ENCODE data around the gene SNCAIP.

SNCAIP gene

GRCh38 chr5:122431298-122431697 lies 119.3 kb downstream of the SNCAIP start:
- H3K4me2 ChIP-seq (ENCODE audit: insufficient read depth, low read length, poor library complexity, severe bottlenecking): no peak overlapping the region
- WGBS, 2 donors (ENCODE audit: extremely low coverage in 2 of 2, insufficient read length in 2 of 2, insufficient replicate concordance in 1 of 2): no CpG with 5 or more reads among the region's 1 CpG

GRCh38 chr5:122434205-122434970 lies 122.4 kb downstream of the SNCAIP start:
- H2BK5ac ChIP-seq (ENCODE audit: low read length): no peak overlapping the region
- no peak overlapping the region for H2BK15ac ChIP-seq (ENCODE audit: low read length)
- no peak overlapping the region for H3K14ac ChIP-seq (ENCODE audit: low read length)
- H4K91ac ChIP-seq (ENCODE audit: low read depth, low read length, poor library complexity): no peak overlapping the region
- H3K27ac ChIP-seq (replicated peaks; ENCODE audit: low read length): no peak overlapping the region
- H3K4ac ChIP-seq (ENCODE audit: low read length): no peak overlapping the region
- H3K79me1 ChIP-seq (ENCODE audit: low read depth, low read length): no peaks in the 10 kb centered on the region
- no peaks in the 10 kb centered on the region for H3K36me3 ChIP-seq (replicated peaks in 1 of 2; ENCODE audit: control insufficient read depth in 2 of 2, insufficient read depth in 2 of 2, low read length in 2 of 2)
- no peaks in the 10 kb centered on the region for H3K27me3 ChIP-seq (ENCODE audit: control insufficient read depth in 3 of 3, insufficient read depth in 3 of 3, low read depth in 1 of 3, low read length in 3 of 3)
- DNase-seq (ENCODE audit: low spot score): no peak
- H3K9ac ChIP-seq (ENCODE audit: low read depth, low read length, poor library complexity): no peak overlapping the region
- no peaks in the 10 kb centered on the region for H3K9me3 ChIP-seq (replicated peaks in 1 of 2; ENCODE audit: control insufficient read depth in 2 of 2, insufficient read depth in 1 of 2, low read depth in 1 of 2, low read length in 2 of 2)
- H3K18ac ChIP-seq (ENCODE audit: low read length): no peak overlapping the region
- no peak overlapping the region for H2AFZ ChIP-seq (ENCODE audit: low read length)
- no peak overlapping the region for H4K8ac ChIP-seq (ENCODE audit: low read depth, low read length)
- H3K4me2 ChIP-seq (ENCODE audit: insufficient read depth, low read length, poor library complexity, severe bottlenecking): no peak overlapping the region
- no peak overlapping the region for H2BK120ac ChIP-seq (ENCODE audit: low read depth, low read length)
- no peak overlapping the region for H2AK5ac ChIP-seq (ENCODE audit: low read depth, low read length)
- WGBS, 2 donors (ENCODE audit: extremely low coverage in 2 of 2, insufficient read length in 2 of 2, insufficient replicate concordance in 1 of 2): no CpG with 5 or more reads among the region's 5 CpGs
- no peak overlapping the region for H3K23ac ChIP-seq (ENCODE audit: low read depth, low read length, poor library complexity)
- H3K4me1 ChIP-seq (ENCODE audit: control insufficient read depth in 2 of 2, insufficient read depth in 1 of 2, low read depth in 1 of 2, low read length in 2 of 2): peaks cover 7 to 16% of the 10 kb centered on the region in 2 donors
- H3K4me3 ChIP-seq (ENCODE audit: low read length in 2 of 2): no peak overlapping the region
- H2BK12ac ChIP-seq (ENCODE audit: low read length): no peak overlapping the region

More at GRCh38 chr5:122431298-122431697, 119.3 kb downstream of the SNCAIP start:
- no peaks in the 10 kb centered on the region for H3K79me1 ChIP-seq (ENCODE audit: low read depth, low read length)
- no peak overlapping the region for H3K23ac ChIP-seq (ENCODE audit: low read depth, low read length, poor library complexity)
- H3K36me3 ChIP-seq (replicated peaks in 1 of 2; ENCODE audit: control insufficient read depth in 2 of 2, insufficient read depth in 2 of 2, low read length in 2 of 2): no peaks in the 10 kb centered on the region
- H2BK5ac ChIP-seq (ENCODE audit: low read length): no peak overlapping the region
- H3K18ac ChIP-seq (ENCODE audit: low read length): no peak overlapping the region
- no peak overlapping the region for H2AFZ ChIP-seq (ENCODE audit: low read length)
- no peak overlapping the region for H2BK15ac ChIP-seq (ENCODE audit: low read length)
- no peaks in the 10 kb centered on the region for H3K9me3 ChIP-seq (replicated peaks in 1 of 2; ENCODE audit: control insufficient read depth in 2 of 2, insufficient read depth in 1 of 2, low read depth in 1 of 2, low read length in 2 of 2)
- H2AK5ac ChIP-seq (ENCODE audit: low read depth, low read length): no peak overlapping the region
- no peak overlapping the region for H4K91ac ChIP-seq (ENCODE audit: low read depth, low read length, poor library complexity)
- DNase-seq (ENCODE audit: low spot score): no peak
- no peak overlapping the region for H3K9ac ChIP-seq (ENCODE audit: low read depth, low read length, poor library complexity)
- H3K27ac ChIP-seq (replicated peaks; ENCODE audit: low read length): no peak overlapping the region
- H3K4me3 ChIP-seq (ENCODE audit: low read length in 2 of 2): no peak overlapping the region
- H3K4ac ChIP-seq (ENCODE audit: low read length): no peak overlapping the region
- H2BK120ac ChIP-seq (ENCODE audit: low read depth, low read length): no peak overlapping the region
- no peak overlapping the region for H4K8ac ChIP-seq (ENCODE audit: low read depth, low read length)
- H3K4me1 ChIP-seq (ENCODE audit: control insufficient read depth in 2 of 2, insufficient read depth in 1 of 2, low read depth in 1 of 2, low read length in 2 of 2): peaks cover 7 to 16% of the 10 kb centered on the region in 2 donors
- no peak overlapping the region for H3K14ac ChIP-seq (ENCODE audit: low read length)
- no peak overlapping the region for H2BK12ac ChIP-seq (ENCODE audit: low read length)
- no peaks in the 10 kb centered on the region for H3K27me3 ChIP-seq (ENCODE audit: control insufficient read depth in 3 of 3, insufficient read depth in 3 of 3, low read depth in 1 of 3, low read length in 3 of 3)

- no peak overlapping the region for H3K4ac ChIP-seq (ENCODE audit: low read length)
- no peak overlapping the region for H4K91ac ChIP-seq (ENCODE audit: low read depth, low read length, poor library complexity)
- H2BK120ac ChIP-seq (ENCODE audit: low read depth, low read length): no peak overlapping the region
- no peak overlapping the region for H3K14ac ChIP-seq (ENCODE audit: low read length)
- DNase-seq (ENCODE audit: low spot score): no peak
- no peak overlapping the region for H3K9ac ChIP-seq (ENCODE audit: low read depth, low read length, poor library complexity)
- H3K27me3 ChIP-seq (ENCODE audit: control insufficient read depth in 3 of 3, insufficient read depth in 3 of 3, low read depth in 1 of 3, low read length in 3 of 3): no peaks in the 10 kb centered on the region
- no peak overlapping the region for H3K4me2 ChIP-seq (ENCODE audit: insufficient read depth, low read length, poor library complexity, severe bottlenecking)
- H3K4me3 ChIP-seq (ENCODE audit: low read length in 2 of 2): no peak overlapping the region
- no peak overlapping the region for H2AK5ac ChIP-seq (ENCODE audit: low read depth, low read length)
- H3K9me3 ChIP-seq (replicated peaks in 1 of 2; ENCODE audit: control insufficient read depth in 2 of 2, insufficient read depth in 1 of 2, low read depth in 1 of 2, low read length in 2 of 2): no peaks in the 10 kb centered on the region
- no peaks in the 10 kb centered on the region for H3K79me1 ChIP-seq (ENCODE audit: low read depth, low read length)
- H4K8ac ChIP-seq (ENCODE audit: low read depth, low read length): no peak overlapping the region
- no peak overlapping the region for H2BK5ac ChIP-seq (ENCODE audit: low read length)
- H2AFZ ChIP-seq (ENCODE audit: low read length): peak overlapping the region; percentile 31
- WGBS, 2 donors (ENCODE audit: extremely low coverage in 2 of 2, insufficient read length in 2 of 2, insufficient replicate concordance in 1 of 2): no CpG with 5 or more reads among the region's 4 CpGs
- H3K36me3 ChIP-seq (replicated peaks in 1 of 2; ENCODE audit: control insufficient read depth in 2 of 2, insufficient read depth in 2 of 2, low read length in 2 of 2): no peaks in the 10 kb centered on the region
- H3K27ac ChIP-seq (replicated peaks; ENCODE audit: low read length): no peak overlapping the region
- no peak overlapping the region for H3K18ac ChIP-seq (ENCODE audit: low read length)
- no peak overlapping the region for H3K23ac ChIP-seq (ENCODE audit: low read depth, low read length, poor library complexity)
- no peak overlapping the region for H2BK12ac ChIP-seq (ENCODE audit: low read length)
- H3K4me1 ChIP-seq (ENCODE audit: control insufficient read depth in 2 of 2, insufficient read depth in 1 of 2, low read depth in 1 of 2, low read length in 2 of 2): peaks cover 7 to 13% of the 10 kb centered on the region in 2 donors
- no peak overlapping the region for H2BK15ac ChIP-seq (ENCODE audit: low read length)
Observed at GRCh38 chr5:122435234-122435633, 123.2 kb downstream of the SNCAIP start.

DNA sequence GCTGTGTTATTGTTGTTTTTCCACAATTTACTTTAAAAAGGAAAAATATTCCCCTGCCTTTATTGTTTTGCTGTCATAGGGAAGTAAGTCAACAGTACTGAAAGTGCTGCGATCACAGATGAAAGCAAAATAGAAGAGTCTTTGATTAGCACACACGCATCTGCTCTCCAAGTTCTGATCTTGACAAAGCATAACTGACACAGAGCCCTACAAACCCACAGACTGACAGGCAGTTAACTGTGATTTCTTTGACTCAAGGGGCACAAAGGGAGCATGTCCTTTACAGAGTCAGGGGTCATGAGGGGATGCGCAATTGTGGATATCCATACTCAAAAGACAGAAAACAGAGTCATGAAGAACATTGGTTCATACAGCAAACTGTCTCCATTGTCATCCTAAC lies 123.7 kb downstream of the SNCAIP start:
- Histone ChIP-seq H3K14ac (ENCODE audit: low read length) (no peak overlapping the region), H3K4me3 (ENCODE audit: low read length in 2 of 2) (no peak overlapping the region), H4K8ac (ENCODE audit: low read depth, low read length) (no peak overlapping the region), H2BK120ac (ENCODE audit: low read depth, low read length) (no peak overlapping the region), H3K79me1 (ENCODE audit: low read depth, low read length) (no peaks in the 10 kb centered on the region), H3K4me1 (ENCODE audit: control insufficient read depth in 2 of 2, insufficient read depth in 1 of 2, low read depth in 1 of 2, low read length in 2 of 2) (peaks cover 7 to 13% of the 10 kb centered on the region in 2 donors), H4K91ac (ENCODE audit: low read depth, low read length, poor library complexity) (no peak overlapping the region), H3K9ac (ENCODE audit: low read depth, low read length, poor library complexity) (no peak overlapping the region), H3K18ac (ENCODE audit: low read length) (no peak overlapping the region), H3K4me2 (ENCODE audit: insufficient read depth, low read length, poor library complexity, severe bottlenecking) (no peak overlapping the region), H3K9me3 (replicated peaks in 1 of 2; ENCODE audit: control insufficient read depth in 2 of 2, insufficient read depth in 1 of 2, low read depth in 1 of 2, low read length in 2 of 2) (no peaks in the 10 kb centered on the region), H3K4ac (ENCODE audit: low read length) (no peak overlapping the region), H2AFZ (ENCODE audit: low read length) (peak overlapping the region; percentile 31), H3K23ac (ENCODE audit: low read depth, low read length, poor library complexity) (no peak overlapping the region), H3K27ac (replicated peaks; ENCODE audit: low read length) (no peak overlapping the region), H2BK12ac (ENCODE audit: low read length) (no peak overlapping the region), H3K27me3 (ENCODE audit: control insufficient read depth in 3 of 3, insufficient read depth in 3 of 3, low read depth in 1 of 3, low read length in 3 of 3) (no peaks in the 10 kb centered on the region), H2BK5ac (ENCODE audit: low read length) (no peak overlapping the region), H2AK5ac (ENCODE audit: low read depth, low read length) (no peak overlapping the region), H2BK15ac (ENCODE audit: low read length) (no peak overlapping the region), H3K36me3 (replicated peaks in 1 of 2; ENCODE audit: control insufficient read depth in 2 of 2, insufficient read depth in 2 of 2, low read length in 2 of 2) (no peaks in the 10 kb centered on the region)
- WGBS, 2 donors (ENCODE audit: extremely low coverage in 2 of 2, insufficient read length in 2 of 2, insufficient replicate concordance in 1 of 2): no CpG with 5 or more reads among the region's 3 CpGs
- no peak for DNase-seq (ENCODE audit: low spot score)
